ENCODE data around the gene AAMDC. TPM values are rescaled to one million over a fixed set of nuclear protein-coding genes. Genes with fewer than 3 reads are reported as not detected.
"Not testable (repeated sequence)": the region's sequence is repeated elsewhere in the genome, so short reads cannot be mapped to it uniquely, and the experiment has no call there.

Gene AAMDC
- total RNA-seq, 2 donors from 2014 or later, result 2.7 to 5.2 TPM

- Mint-ChIP-seq H3K4me1 (peaks cover 11% of the 10 kb centered on the region), H3K4me3 (no peak overlapping the region), H3K27me3 (no peaks in the 10 kb centered on the region), H3K27ac (peak overlapping the region; percentile 8), H3K36me3 (ENCODE audit: low read depth) (peaks cover 10% of the 10 kb centered on the region)
- H3K9me3 ChIP-seq (ENCODE audit: control insufficient read depth, low read length, poor library complexity, severe bottlenecking), result no peaks in the 10 kb centered on the region
- ATAC-seq, result no peak
- no peak for DNase-seq
Observed at GRCh38 chr11:77879218-77879617, 58.3 kb downstream of the AAMDC start.

- Mint-ChIP-seq H3K4me3 (no peak overlapping the region), H3K4me1 (peaks cover 11% of the 10 kb centered on the region), H3K27me3 (no peaks in the 10 kb centered on the region), H3K36me3 (ENCODE audit: low read depth) (peaks cover 6% of the 10 kb centered on the region), H3K27ac (no peak overlapping the region)
- no peaks in the 10 kb centered on the region for H3K9me3 ChIP-seq (ENCODE audit: control insufficient read depth, low read length, poor library complexity, severe bottlenecking)
- DNase-seq (no peak), ATAC-seq (no peak)
Observed at GRCh38 chr11:77882396-77882795, 61.5 kb downstream of the AAMDC start.

GRCh38 chr11:77883775-77884174 lies 62.8 kb downstream of the AAMDC start:
- DNase-seq (no peak), ATAC-seq (no peak)
- Mint-ChIP-seq H3K4me3 (no peak overlapping the region), H3K27ac (no peak overlapping the region), H3K36me3 (ENCODE audit: low read depth) (peaks cover 6% of the 10 kb centered on the region), H3K4me1 (peaks cover 11% of the 10 kb centered on the region), H3K27me3 (no peaks in the 10 kb centered on the region)
- H3K9me3 ChIP-seq (ENCODE audit: control insufficient read depth, low read length, poor library complexity, severe bottlenecking), result no peaks in the 10 kb centered on the region

DNA sequence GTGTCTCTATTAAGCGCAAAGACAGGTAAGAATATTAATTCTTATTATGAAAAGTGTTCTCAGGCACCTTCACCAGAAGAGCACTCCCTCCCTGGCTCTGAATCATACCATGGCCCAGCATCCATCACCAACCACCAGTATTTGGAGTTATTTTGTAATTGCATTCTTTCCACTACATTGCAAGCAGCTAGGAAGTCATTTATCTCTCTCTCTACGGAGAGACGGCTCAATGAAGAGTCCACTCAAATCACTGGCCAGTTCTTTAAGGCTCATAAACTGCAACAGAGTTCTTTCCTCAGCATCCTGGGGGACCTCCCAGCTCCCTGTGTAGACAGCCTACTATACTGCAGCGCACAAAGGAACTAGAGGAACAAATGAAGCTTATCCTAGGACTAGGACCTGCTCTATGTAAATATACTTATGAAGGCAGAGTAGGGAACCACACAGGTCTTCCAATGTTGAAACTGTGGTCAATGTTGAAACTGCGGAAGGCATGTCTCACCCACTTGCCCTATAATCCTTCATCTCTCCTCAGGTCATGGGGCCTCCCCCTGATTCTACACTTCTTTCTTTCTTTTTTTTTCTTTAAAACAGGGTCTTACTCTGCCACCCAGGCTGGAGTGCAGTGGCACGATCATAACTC lies 63.4 kb downstream of the AAMDC start:
- H3K36me3 Mint-ChIP-seq (ENCODE audit: low read depth), result peaks cover 6% of the 10 kb centered on the region
- DNase-seq (no peak), ATAC-seq (no peak)
- H3K9me3 ChIP-seq (ENCODE audit: control insufficient read depth, low read length, poor library complexity, severe bottlenecking), result no peaks in the 10 kb centered on the region
- H3K27ac Mint-ChIP-seq, result peak overlapping the region; percentile 63
- no peaks in the 10 kb centered on the region for H3K27me3 Mint-ChIP-seq
- H3K4me1 Mint-ChIP-seq, result peaks cover 10% of the 10 kb centered on the region
- H3K4me3 Mint-ChIP-seq, result no peak overlapping the region

DNA sequence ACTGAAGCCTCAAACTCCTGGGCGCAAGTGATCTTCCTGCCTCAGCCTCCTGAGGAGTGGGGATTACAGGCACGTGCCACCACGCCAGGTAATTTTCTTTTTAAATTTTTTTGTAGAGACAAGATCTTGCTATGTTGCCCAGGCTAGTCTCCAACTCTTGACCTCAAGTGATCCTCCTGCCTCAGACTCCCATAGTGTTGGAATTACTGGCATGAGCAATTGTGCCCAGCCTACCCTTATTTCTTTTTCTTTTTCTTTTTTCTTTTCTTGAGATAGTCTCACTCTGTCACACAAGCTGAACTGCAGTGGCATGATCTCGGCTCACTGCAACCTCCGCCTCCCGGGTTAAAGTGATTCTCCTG lies 63.9 kb downstream of the AAMDC start:
- H3K36me3 Mint-ChIP-seq (ENCODE audit: low read depth), result peaks cover 5% of the 10 kb centered on the region
- no peaks in the 10 kb centered on the region for H3K27me3 Mint-ChIP-seq

GRCh38 chr11:77886401-77886800 lies 65.5 kb downstream of the AAMDC start:
- DNase-seq (no peak), ATAC-seq (no peak)
- Mint-ChIP-seq H3K27me3 (no peaks in the 10 kb centered on the region), H3K27ac (no peak overlapping the region), H3K36me3 (ENCODE audit: low read depth) (peaks cover 10% of the 10 kb centered on the region), H3K4me1 (no peaks in the 10 kb centered on the region), H3K4me3 (no peak overlapping the region)
- H3K9me3 ChIP-seq (ENCODE audit: control insufficient read depth, low read length, poor library complexity, severe bottlenecking), result no peaks in the 10 kb centered on the region

More for the DNA sequence above, 63.9 kb downstream of the AAMDC start:
- ATAC-seq (no peak), DNase-seq (no peak)
- H3K4me3 Mint-ChIP-seq, result no peak overlapping the region
- no peaks in the 10 kb centered on the region for H3K9me3 ChIP-seq (ENCODE audit: control insufficient read depth, low read length, poor library complexity, severe bottlenecking)
- H3K4me1 Mint-ChIP-seq, result peaks cover 5% of the 10 kb centered on the region
- H3K27ac Mint-ChIP-seq, result peak overlapping the region; percentile 63

DNA sequence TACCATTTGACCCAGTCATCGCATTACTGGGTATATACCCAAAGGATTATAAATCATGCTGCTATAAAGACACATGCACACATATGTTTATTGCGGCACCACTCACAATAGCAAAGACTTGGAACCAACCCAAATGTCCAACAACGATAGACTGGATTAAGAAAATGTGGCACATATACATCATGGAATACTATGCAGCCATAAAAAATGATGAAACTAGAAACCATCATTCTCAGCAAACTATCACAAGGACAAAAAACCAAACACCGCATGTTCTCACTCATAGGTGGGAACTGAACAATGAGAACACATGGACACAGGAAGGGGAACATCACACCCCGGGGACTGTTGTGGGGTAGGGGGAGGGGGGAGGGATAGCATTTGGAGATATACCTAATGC lies 68.1 kb downstream of the AAMDC start:
- H3K36me3 Mint-ChIP-seq (ENCODE audit: low read depth); H3K27ac Mint-ChIP-seq; DNase-seq; H3K27me3 Mint-ChIP-seq; H3K4me1 Mint-ChIP-seq; H3K4me3 Mint-ChIP-seq; ATAC-seq; H3K9me3 ChIP-seq (ENCODE audit: control insufficient read depth, low read length, poor library complexity, severe bottlenecking): not testable (repeated sequence)

GRCh38 chr11:77890100-77890614 lies 69.2 kb downstream of the AAMDC start:
- H3K27ac Mint-ChIP-seq; H3K27me3 Mint-ChIP-seq; H3K4me1 Mint-ChIP-seq; H3K9me3 ChIP-seq (ENCODE audit: control insufficient read depth, low read length, poor library complexity, severe bottlenecking); H3K4me3 Mint-ChIP-seq; H3K36me3 Mint-ChIP-seq (ENCODE audit: low read depth); ATAC-seq; DNase-seq: not testable (repeated sequence)

DNA sequence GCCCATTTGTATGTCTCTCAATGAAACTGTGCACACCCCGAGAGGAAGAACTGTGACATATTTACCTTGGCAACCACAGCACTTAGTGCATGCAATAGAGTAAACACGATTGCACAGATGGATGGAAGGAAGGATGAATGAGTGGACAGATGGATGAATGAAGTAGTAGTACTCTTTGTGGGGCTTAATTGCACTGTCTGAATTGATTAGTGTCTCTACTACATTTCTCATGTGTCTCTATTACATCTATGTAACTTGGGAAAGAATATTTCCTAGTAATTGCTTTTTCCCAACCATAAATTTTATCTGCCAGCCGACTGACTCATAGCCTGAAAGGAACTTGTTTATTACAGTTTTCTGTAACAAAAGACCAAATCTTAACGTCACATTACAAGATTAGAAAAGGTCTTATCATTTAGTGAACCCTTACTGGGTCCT lies 69.7 kb downstream of the AAMDC start:
- not testable (repeated sequence) for DNase-seq; H3K27ac Mint-ChIP-seq; H3K27me3 Mint-ChIP-seq; H3K36me3 Mint-ChIP-seq (ENCODE audit: low read depth); H3K4me1 Mint-ChIP-seq; H3K4me3 Mint-ChIP-seq; H3K9me3 ChIP-seq (ENCODE audit: control insufficient read depth, low read length, poor library complexity, severe bottlenecking); ATAC-seq

GRCh38 chr11:77891256-77891655 lies 70.3 kb downstream of the AAMDC start:
- not testable (repeated sequence) for ATAC-seq; DNase-seq; H3K9me3 ChIP-seq (ENCODE audit: control insufficient read depth, low read length, poor library complexity, severe bottlenecking); H3K36me3 Mint-ChIP-seq (ENCODE audit: low read depth); H3K4me3 Mint-ChIP-seq; H3K27ac Mint-ChIP-seq; H3K27me3 Mint-ChIP-seq; H3K4me1 Mint-ChIP-seq

DNA sequence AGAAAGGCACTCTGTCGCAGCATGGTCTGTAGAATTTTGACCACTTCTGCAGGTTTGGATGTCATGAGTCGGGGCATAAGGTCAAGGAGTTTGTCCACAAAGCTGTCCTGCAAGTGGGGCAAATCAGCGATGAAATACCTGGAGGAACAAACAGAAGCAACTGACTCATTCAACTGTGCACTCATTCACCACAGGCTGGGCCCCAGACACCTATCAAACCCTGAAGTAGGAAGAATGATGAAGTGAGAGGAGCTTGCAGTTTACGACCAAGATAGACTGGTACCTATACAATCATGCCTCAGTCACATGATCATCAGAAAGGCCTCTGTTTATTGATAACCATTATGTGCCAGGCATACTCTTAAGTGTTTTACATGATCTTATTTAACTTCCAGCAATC lies 70.8 kb downstream of the AAMDC start:
- not testable (repeated sequence) for H3K4me1 Mint-ChIP-seq; H3K27ac Mint-ChIP-seq; H3K36me3 Mint-ChIP-seq (ENCODE audit: low read depth); H3K27me3 Mint-ChIP-seq; H3K9me3 ChIP-seq (ENCODE audit: control insufficient read depth, low read length, poor library complexity, severe bottlenecking); DNase-seq; ATAC-seq; H3K4me3 Mint-ChIP-seq

DNA sequence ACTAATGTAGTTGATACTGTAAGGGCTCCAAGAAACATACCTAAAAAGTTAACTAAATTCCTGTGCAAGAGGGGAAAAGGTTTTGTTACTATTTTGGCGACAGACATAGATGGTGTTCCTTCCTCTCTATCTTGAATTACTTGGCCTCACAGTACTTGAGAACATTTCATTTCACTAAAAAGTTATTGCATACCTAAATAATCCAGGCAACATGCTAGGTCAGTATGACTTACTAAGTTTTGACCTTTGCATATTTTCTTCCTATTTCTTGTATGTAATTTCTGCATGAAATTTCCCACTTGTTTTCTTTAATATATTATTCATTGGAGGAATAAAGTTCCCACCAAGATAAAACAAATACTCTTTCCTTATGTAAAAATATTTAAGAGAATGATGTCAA lies 74.0 kb downstream of the AAMDC start:
- not testable (repeated sequence) for H3K27ac Mint-ChIP-seq; H3K36me3 Mint-ChIP-seq (ENCODE audit: low read depth); DNase-seq; H3K4me1 Mint-ChIP-seq; ATAC-seq; H3K27me3 Mint-ChIP-seq; H3K9me3 ChIP-seq (ENCODE audit: control insufficient read depth, low read length, poor library complexity, severe bottlenecking); H3K4me3 Mint-ChIP-seq

- ATAC-seq, result no peak
- no peak for DNase-seq
- Mint-ChIP-seq H3K36me3 (ENCODE audit: low read depth) (peaks cover 2% of the 10 kb centered on the region), H3K4me1 (peaks cover 2% of the 10 kb centered on the region), H3K4me3 (no peak overlapping the region), H3K27ac (no peak overlapping the region), H3K27me3 (no peaks in the 10 kb centered on the region)
- H3K9me3 ChIP-seq (ENCODE audit: control insufficient read depth, low read length, poor library complexity, severe bottlenecking), result no peaks in the 10 kb centered on the region
Observed at GRCh38 chr11:77908835-77909234, 87.9 kb downstream of the AAMDC start.

GRCh38 chr11:77909277-77909676 lies 88.3 kb downstream of the AAMDC start:
- Mint-ChIP-seq H3K4me1 (no peaks in the 10 kb centered on the region), H3K36me3 (ENCODE audit: low read depth) (no peaks in the 10 kb centered on the region), H3K27ac (no peak overlapping the region), H3K27me3 (no peaks in the 10 kb centered on the region), H3K4me3 (no peak overlapping the region)
- DNase-seq (no peak), ATAC-seq (no peak)
- H3K9me3 ChIP-seq (ENCODE audit: control insufficient read depth, low read length, poor library complexity, severe bottlenecking), result no peaks in the 10 kb centered on the region

Measured in T-helper 17 cell (primary cell).